Measurements from ENCODE around the gene SNORC.

GRCh38 chr2:232839411-232840079 lies 30.5 kb upstream of the SNORC start:
- no peak for TF ChIP-seq CTCF (IDR thresholded peaks at IDR 0.05; ENCODE audit: low read length)
- TF ChIP-seq EZH2 (IDR thresholded peaks at IDR 0.05; ENCODE audit: borderline replicate concordance, low read length) = no peak
